Liver (tissue), 9 donors: Measurements from ENCODE around the gene IFNA1. TPM values are rescaled to one million over a fixed set of nuclear protein-coding genes. Genes with fewer than 3 reads are reported as not detected.
A peak's percentile ranks its signal among the peaks of the same experiment; 100 is the strongest.

Source experiments
- DNase-seq: peaks from one replicate; pipeline ENCODE4 v3.0.0-alpha.2; 2017; ENCODE audit warnings: low spot score
- H3K27ac ChIP-seq, 2 donors: one replicate each; pipeline ENCODE4 v1.7.0; 2013; ENCODE audit warnings: inconsistent platforms in 2 of 2, low read length in 2 of 2, control low read depth in 1 of 2, low read depth in 1 of 2, mild to moderate bottlenecking in 1 of 2
- H3K27me3 ChIP-seq, 4 donors: one replicate each; pipeline versions ENCODE4 v1.6.1 to v1.7.0; 2013; ENCODE audit warnings: low read length in 3 of 4, inconsistent platforms in 1 of 4, mild to moderate bottlenecking in 1 of 4, moderate library complexity in 1 of 4; ENCODE audit not compliant: control insufficient read depth in 4 of 4, insufficient read depth in 4 of 4
- H3K36me3 ChIP-seq, 4 donors: one replicate each; pipeline versions ENCODE4 v1.6.1 to v1.7.0; 2013; ENCODE audit warnings: low read length in 3 of 4, mild to moderate bottlenecking in 3 of 4, low read depth in 1 of 4, moderate library complexity in 1 of 4; ENCODE audit not compliant: control insufficient read depth in 4 of 4, insufficient read depth in 3 of 4
- H3K4me1 ChIP-seq, 4 donors: one replicate each; pipeline versions ENCODE4 v1.6.1 to v1.7.0; 2013; ENCODE audit warnings: low read length in 3 of 4, mild to moderate bottlenecking in 3 of 4, moderate library complexity in 1 of 4; ENCODE audit not compliant: control insufficient read depth in 4 of 4, insufficient read depth in 4 of 4
- H3K4me3 ChIP-seq, 3 donors: one replicate each; pipeline versions ENCODE4 v1.6.1 to v1.7.0; 2013; ENCODE audit warnings: low read length in 3 of 3, control low read depth in 1 of 3, low read depth in 1 of 3, mild to moderate bottlenecking in 1 of 3
- H3K9ac ChIP-seq, 2 donors: one replicate each; pipeline ENCODE4 v1.7.0; 2013; ENCODE audit warnings: low read length in 2 of 2, mild to moderate bottlenecking in 2 of 2, moderate library complexity in 2 of 2, control low read depth in 1 of 2, low read depth in 1 of 2
- H3K9me3 ChIP-seq, 4 donors: one replicate each; pipeline versions ENCODE4 v1.6.1 to v1.7.0; 2013; ENCODE audit warnings: low read length in 3 of 4; ENCODE audit not compliant: control insufficient read depth in 4 of 4
- EGR1 ChIP-seq, 2 donors: IDR thresholded peaks; 2 replicates each; pipeline ENCODE4 v1.6.1; 2016 to 2018; ENCODE audit warnings: antibody characterized with exemption in 2 of 2, low read depth in 2 of 2
- FOXA1 ChIP-seq: IDR thresholded peaks from 2 replicates; pipeline ENCODE4 v1.6.1; 2016; ENCODE audit warnings: antibody characterized with exemption
- FOXA2 ChIP-seq: IDR thresholded peaks from 2 replicates; pipeline ENCODE4 v1.6.1; 2016; ENCODE audit warnings: antibody characterized with exemption
- GABPA ChIP-seq, 2 donors: IDR thresholded peaks in 1 of 2; conservative IDR thresholded peaks in 1 of 2; 2 replicates each; pipeline ENCODE4 v1.6.1; 2016; ENCODE audit warnings: antibody characterized with exemption in 2 of 2, mild to moderate bottlenecking in 1 of 2, moderate library complexity in 1 of 2
- HNF4G ChIP-seq: IDR thresholded peaks from 2 replicates; pipeline ENCODE4 v1.6.1; 2016; ENCODE audit warnings: antibody characterized with exemption
- JUND ChIP-seq, 2 donors: IDR thresholded peaks; 2 replicates each; pipeline ENCODE4 v1.6.1; 2016; ENCODE audit warnings: antibody characterized with exemption in 2 of 2
- NR2F2 ChIP-seq: IDR thresholded peaks from 2 replicates; pipeline ENCODE4 v1.6.1; 2016; ENCODE audit warnings: antibody characterized with exemption
- RAD21 ChIP-seq, 2 donors: IDR thresholded peaks; 2 replicates each; pipeline ENCODE4 v1.6.1; 2016; ENCODE audit warnings: antibody characterized with exemption in 2 of 2, mild to moderate bottlenecking in 2 of 2
- RXRA ChIP-seq, 2 donors: IDR thresholded peaks; 2 replicates each; pipeline ENCODE4 v1.6.1; 2017 to 2018; ENCODE audit warnings: antibody characterized with exemption in 2 of 2, mild to moderate bottlenecking in 1 of 2
- SP1 ChIP-seq: IDR thresholded peaks from 2 replicates; pipeline ENCODE4 v1.6.1; 2018; ENCODE audit warnings: antibody characterized with exemption, mild to moderate bottlenecking
- TAF1 ChIP-seq: conservative IDR thresholded peaks from 2 replicates; pipeline ENCODE4 v1.6.1; 2016; ENCODE audit warnings: antibody characterized with exemption, mild to moderate bottlenecking
- YY1 ChIP-seq: IDR thresholded peaks from 2 replicates; pipeline ENCODE4 v1.6.1; 2016; ENCODE audit warnings: antibody characterized with exemption, mild to moderate bottlenecking
- ZBTB33 ChIP-seq: IDR thresholded peaks from 2 replicates; pipeline ENCODE4 v1.6.1; 2016; ENCODE audit warnings: antibody characterized with exemption
- WGBS: extraction: QIAGEN DNeasy Blood & Tissue Kit; methylation state at CpG from one replicate; pipeline ENCODE4 v1.1.7; 2013; 5-methylcytosine and 5-hydroxymethylcytosine counted together
- polyA plus RNA-seq, 2 donors: library from polyadenylated mRNA; stranded (reverse) in 1 of 2; unstranded in 1 of 2; fragments of 200-250 nt in 1 of 2; fragments of >200 nt in 1 of 2; fragmentation: Nextera tagmentation in 1 of 2; extraction: Ambion mirVana in 1 of 2; gene quantifications; one replicate each; pipeline versions ENCODE4 v1.2.1 to v1.2.3, GENCODE V29; 2013 to 2015
- total RNA-seq, 2 donors: library from RNA; depleted of rRNA; stranded (reverse); fragments of >200 nt; gene quantifications; one replicate each; pipeline ENCODE4 v1.2.3, GENCODE V29; 2014
- TF ChIP-seq, protein P1 (sequence below): IDR thresholded peaks from 2 replicates; pipeline ENCODE4 v1.6.1; 2016; ENCODE audit warnings: antibody characterized with exemption
- TF ChIP-seq, protein P2 (sequence below): IDR thresholded peaks from 2 replicates; pipeline ENCODE4 v1.6.1; 2016; ENCODE audit warnings: antibody characterized with exemption
- TF ChIP-seq, protein P3 (sequence below): IDR thresholded peaks from 2 replicates; pipeline ENCODE4 v1.6.1; 2016; ENCODE audit warnings: antibody characterized with exemption, mild to moderate bottlenecking
- TF ChIP-seq, protein P4 (sequence below): fragments of 150-350 bp; IDR thresholded peaks from 2 replicates; pipeline ENCODE4 v1.5.1; 2017; ENCODE audit warnings: improper control_type of control experiment, low read depth, low read length; ENCODE audit not compliant: missing input control
- donor health status: healthy.
- donor health status: healthy.
- donor health status: healthy.
- donor health status: healthy.
- donor health status: healthy.

Gene IFNA1
- total and polyA plus RNA-seq, 4 donors, result not detected

DNA sequence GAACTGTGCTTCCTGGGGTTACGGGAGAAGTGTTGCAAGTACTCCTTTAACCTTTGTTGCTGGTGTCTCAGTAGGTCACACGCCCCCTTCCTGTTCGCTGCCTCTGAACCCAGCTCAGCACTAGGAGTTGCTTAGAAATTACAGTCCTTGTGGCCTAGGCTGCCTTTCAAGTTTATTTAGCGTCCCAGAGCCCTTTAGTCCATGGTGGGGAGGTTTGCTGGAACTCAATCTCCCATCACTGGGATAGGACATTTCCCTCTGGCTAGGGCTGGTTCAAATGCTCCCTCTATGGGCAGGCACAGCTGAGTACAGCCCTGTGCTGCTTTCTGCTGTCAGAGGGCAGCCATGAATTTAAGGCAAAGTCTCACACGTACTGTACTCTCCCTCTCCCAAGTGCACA, 26.6 kb upstream of the IFNA1 start:
- Histone ChIP-seq H3K4me3 (no peak overlapping the region), H3K9ac (no peak overlapping the region), H3K36me3 (no peaks in the 10 kb centered on the region), H3K27me3 (peaks cover 0 to 11% (median 2%) of the 10 kb centered on the region in 4 donors), H3K9me3 (no peaks in the 10 kb centered on the region), H3K4me1 (no peaks in the 10 kb centered on the region), H3K27ac (no peak overlapping the region)
- TF ChIP-seq RAD21 (IDR thresholded peaks at IDR 0.05) (peak; percentile 19 to 40), EGR1 (IDR thresholded peaks at IDR 0.05; ENCODE audit: low read depth in 2 of 2) (no peak), YY1 (no peak), FOXA1 (no peak), JUND (IDR thresholded peaks at IDR 0.05) (no peak), HNF4G (no peak), NR2F2 (no peak), SP1 (no peak)
- TF ChIP-seq, protein P1, sequence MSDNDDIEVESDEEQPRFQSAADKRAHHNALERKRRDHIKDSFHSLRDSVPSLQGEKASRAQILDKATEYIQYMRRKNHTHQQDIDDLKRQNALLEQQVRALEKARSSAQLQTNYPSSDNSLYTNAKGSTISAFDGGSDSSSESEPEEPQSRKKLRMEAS, result no peak
- TF ChIP-seq, protein P2, sequence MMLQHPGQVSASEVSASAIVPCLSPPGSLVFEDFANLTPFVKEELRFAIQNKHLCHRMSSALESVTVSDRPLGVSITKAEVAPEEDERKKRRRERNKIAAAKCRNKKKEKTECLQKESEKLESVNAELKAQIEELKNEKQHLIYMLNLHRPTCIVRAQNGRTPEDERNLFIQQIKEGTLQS, result no peak
- TF ChIP-seq, protein P3, sequence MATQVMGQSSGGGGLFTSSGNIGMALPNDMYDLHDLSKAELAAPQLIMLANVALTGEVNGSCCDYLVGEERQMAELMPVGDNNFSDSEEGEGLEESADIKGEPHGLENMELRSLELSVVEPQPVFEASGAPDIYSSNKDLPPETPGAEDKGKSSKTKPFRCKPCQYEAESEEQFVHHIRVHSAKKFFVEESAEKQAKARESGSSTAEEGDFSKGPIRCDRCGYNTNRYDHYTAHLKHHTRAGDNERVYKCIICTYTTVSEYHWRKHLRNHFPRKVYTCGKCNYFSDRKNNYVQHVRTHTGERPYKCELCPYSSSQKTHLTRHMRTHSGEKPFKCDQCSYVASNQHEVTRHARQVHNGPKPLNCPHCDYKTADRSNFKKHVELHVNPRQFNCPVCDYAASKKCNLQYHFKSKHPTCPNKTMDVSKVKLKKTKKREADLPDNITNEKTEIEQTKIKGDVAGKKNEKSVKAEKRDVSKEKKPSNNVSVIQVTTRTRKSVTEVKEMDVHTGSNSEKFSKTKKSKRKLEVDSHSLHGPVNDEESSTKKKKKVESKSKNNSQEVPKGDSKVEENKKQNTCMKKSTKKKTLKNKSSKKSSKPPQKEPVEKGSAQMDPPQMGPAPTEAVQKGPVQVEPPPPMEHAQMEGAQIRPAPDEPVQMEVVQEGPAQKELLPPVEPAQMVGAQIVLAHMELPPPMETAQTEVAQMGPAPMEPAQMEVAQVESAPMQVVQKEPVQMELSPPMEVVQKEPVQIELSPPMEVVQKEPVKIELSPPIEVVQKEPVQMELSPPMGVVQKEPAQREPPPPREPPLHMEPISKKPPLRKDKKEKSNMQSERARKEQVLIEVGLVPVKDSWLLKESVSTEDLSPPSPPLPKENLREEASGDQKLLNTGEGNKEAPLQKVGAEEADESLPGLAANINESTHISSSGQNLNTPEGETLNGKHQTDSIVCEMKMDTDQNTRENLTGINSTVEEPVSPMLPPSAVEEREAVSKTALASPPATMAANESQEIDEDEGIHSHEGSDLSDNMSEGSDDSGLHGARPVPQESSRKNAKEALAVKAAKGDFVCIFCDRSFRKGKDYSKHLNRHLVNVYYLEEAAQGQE, result no peak
- TF ChIP-seq, protein P4, sequence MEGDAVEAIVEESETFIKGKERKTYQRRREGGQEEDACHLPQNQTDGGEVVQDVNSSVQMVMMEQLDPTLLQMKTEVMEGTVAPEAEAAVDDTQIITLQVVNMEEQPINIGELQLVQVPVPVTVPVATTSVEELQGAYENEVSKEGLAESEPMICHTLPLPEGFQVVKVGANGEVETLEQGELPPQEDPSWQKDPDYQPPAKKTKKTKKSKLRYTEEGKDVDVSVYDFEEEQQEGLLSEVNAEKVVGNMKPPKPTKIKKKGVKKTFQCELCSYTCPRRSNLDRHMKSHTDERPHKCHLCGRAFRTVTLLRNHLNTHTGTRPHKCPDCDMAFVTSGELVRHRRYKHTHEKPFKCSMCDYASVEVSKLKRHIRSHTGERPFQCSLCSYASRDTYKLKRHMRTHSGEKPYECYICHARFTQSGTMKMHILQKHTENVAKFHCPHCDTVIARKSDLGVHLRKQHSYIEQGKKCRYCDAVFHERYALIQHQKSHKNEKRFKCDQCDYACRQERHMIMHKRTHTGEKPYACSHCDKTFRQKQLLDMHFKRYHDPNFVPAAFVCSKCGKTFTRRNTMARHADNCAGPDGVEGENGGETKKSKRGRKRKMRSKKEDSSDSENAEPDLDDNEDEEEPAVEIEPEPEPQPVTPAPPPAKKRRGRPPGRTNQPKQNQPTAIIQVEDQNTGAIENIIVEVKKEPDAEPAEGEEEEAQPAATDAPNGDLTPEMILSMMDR, result peak; percentile 19
- DNase-seq, result no peak
- WGBS, result 66% methylated on average over 5 of the region's 5 CpGs

DNA sequence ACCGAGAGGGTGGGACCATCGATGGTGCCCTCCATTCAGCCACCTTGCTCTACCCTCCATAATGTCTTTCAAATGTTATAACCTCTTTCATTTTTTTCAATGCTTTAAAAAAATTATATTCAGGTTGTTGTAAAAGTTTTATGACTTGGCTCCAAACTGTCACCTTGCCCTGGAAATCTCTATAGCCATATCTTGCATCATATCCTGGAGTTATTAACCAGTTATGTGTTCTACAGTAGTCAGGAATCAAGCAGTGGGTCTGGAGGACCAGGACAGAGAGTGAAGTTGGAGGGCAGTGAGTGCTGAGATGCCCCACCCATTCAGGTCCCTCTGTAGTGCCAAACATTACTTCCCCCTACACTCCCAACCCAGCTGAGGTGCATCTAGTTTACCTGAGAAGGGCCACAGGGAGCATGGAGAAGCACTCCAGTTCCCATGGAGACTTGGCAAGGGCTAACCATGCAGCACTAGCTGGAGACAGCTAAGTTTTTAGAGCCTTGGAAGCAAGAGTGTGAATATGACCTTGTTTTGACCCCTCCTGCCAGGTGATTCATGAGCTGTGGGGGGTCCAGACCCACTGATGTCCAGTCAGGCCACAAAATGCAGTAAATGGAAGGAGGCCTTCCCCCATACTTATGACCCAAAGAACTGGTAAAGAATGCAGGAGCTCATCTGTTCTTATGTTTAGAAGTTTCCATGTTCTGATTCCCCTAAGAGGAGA, 25.9 kb upstream of the IFNA1 start:
- Histone ChIP-seq H3K9ac (no peak overlapping the region), H3K9me3 (no peaks in the 10 kb centered on the region), H3K27ac (no peak overlapping the region), H3K27me3 (peaks cover 0 to 11% (median 2%) of the 10 kb centered on the region in 4 donors), H3K4me1 (no peaks in the 10 kb centered on the region), H3K4me3 (no peak overlapping the region), H3K36me3 (no peaks in the 10 kb centered on the region)
- WGBS, result 84% methylated on average over 2 of the region's 2 CpGs
- DNase-seq, result no peak
- TF ChIP-seq, protein P2, result no peak
- TF ChIP-seq RXRA (IDR thresholded peaks at IDR 0.05) (no peak), FOXA1 (no peak), FOXA2 (no peak), RAD21 (IDR thresholded peaks at IDR 0.05) (no peak), JUND (IDR thresholded peaks at IDR 0.05) (no peak), SP1 (no peak), YY1 (no peak), EGR1 (IDR thresholded peaks at IDR 0.05; ENCODE audit: low read depth in 2 of 2) (no peak), NR2F2 (no peak), ZBTB33 (no peak), TAF1 (no peak), GABPA (IDR thresholded peaks at IDR 0.05 in 1 of 2, conservative IDR thresholded peaks at IDR 0.05 in 1 of 2) (no peak), HNF4G (no peak)
- TF ChIP-seq, protein P3, result no peak
